Liver (tissue), 9 donors: ENCODE data around the gene PCDHB5. TPM values are rescaled to one million over a fixed set of nuclear protein-coding genes. Genes with fewer than 3 reads are reported as not detected.

Source experiments
- DNase-seq: peaks from one replicate; pipeline ENCODE4 v3.0.0-alpha.2; 2017; ENCODE audit warnings: low spot score
- H3K27ac ChIP-seq, 2 donors: one replicate each; pipeline ENCODE4 v1.7.0; 2013; ENCODE audit warnings: inconsistent platforms in 2 of 2, low read length in 2 of 2, control low read depth in 1 of 2, low read depth in 1 of 2, mild to moderate bottlenecking in 1 of 2
- H3K27me3 ChIP-seq, 4 donors: one replicate each; pipeline versions ENCODE4 v1.6.1 to v1.7.0; 2013; ENCODE audit warnings: low read length in 3 of 4, inconsistent platforms in 1 of 4, mild to moderate bottlenecking in 1 of 4, moderate library complexity in 1 of 4; ENCODE audit not compliant: control insufficient read depth in 4 of 4, insufficient read depth in 4 of 4
- H3K36me3 ChIP-seq, 4 donors: one replicate each; pipeline versions ENCODE4 v1.6.1 to v1.7.0; 2013; ENCODE audit warnings: low read length in 3 of 4, mild to moderate bottlenecking in 3 of 4, low read depth in 1 of 4, moderate library complexity in 1 of 4; ENCODE audit not compliant: control insufficient read depth in 4 of 4, insufficient read depth in 3 of 4
- H3K4me1 ChIP-seq, 4 donors: one replicate each; pipeline versions ENCODE4 v1.6.1 to v1.7.0; 2013; ENCODE audit warnings: low read length in 3 of 4, mild to moderate bottlenecking in 3 of 4, moderate library complexity in 1 of 4; ENCODE audit not compliant: control insufficient read depth in 4 of 4, insufficient read depth in 4 of 4
- H3K4me3 ChIP-seq, 3 donors: one replicate each; pipeline versions ENCODE4 v1.6.1 to v1.7.0; 2013; ENCODE audit warnings: low read length in 3 of 3, control low read depth in 1 of 3, low read depth in 1 of 3, mild to moderate bottlenecking in 1 of 3
- H3K9ac ChIP-seq, 2 donors: one replicate each; pipeline ENCODE4 v1.7.0; 2013; ENCODE audit warnings: low read length in 2 of 2, mild to moderate bottlenecking in 2 of 2, moderate library complexity in 2 of 2, control low read depth in 1 of 2, low read depth in 1 of 2
- H3K9me3 ChIP-seq, 4 donors: one replicate each; pipeline versions ENCODE4 v1.6.1 to v1.7.0; 2013; ENCODE audit warnings: low read length in 3 of 4; ENCODE audit not compliant: control insufficient read depth in 4 of 4
- ATF3 ChIP-seq: IDR thresholded peaks from 2 replicates; pipeline ENCODE4 v1.6.1; 2016; ENCODE audit warnings: antibody characterized with exemption
- CTCF ChIP-seq: fragments of 150-350 bp; IDR thresholded peaks from 2 replicates; pipeline ENCODE4 v1.5.1; 2017; ENCODE audit warnings: improper control_type of control experiment, low read depth, low read length; ENCODE audit not compliant: missing input control
- EGR1 ChIP-seq, 2 donors: IDR thresholded peaks; 2 replicates each; pipeline ENCODE4 v1.6.1; 2016 to 2018; ENCODE audit warnings: antibody characterized with exemption in 2 of 2, low read depth in 2 of 2
- FOXA1 ChIP-seq: IDR thresholded peaks from 2 replicates; pipeline ENCODE4 v1.6.1; 2016; ENCODE audit warnings: antibody characterized with exemption
- FOXA2 ChIP-seq: IDR thresholded peaks from 2 replicates; pipeline ENCODE4 v1.6.1; 2016; ENCODE audit warnings: antibody characterized with exemption
- GABPA ChIP-seq, 2 donors: IDR thresholded peaks in 1 of 2; conservative IDR thresholded peaks in 1 of 2; 2 replicates each; pipeline ENCODE4 v1.6.1; 2016; ENCODE audit warnings: antibody characterized with exemption in 2 of 2, mild to moderate bottlenecking in 1 of 2, moderate library complexity in 1 of 2
- HNF4G ChIP-seq: IDR thresholded peaks from 2 replicates; pipeline ENCODE4 v1.6.1; 2016; ENCODE audit warnings: antibody characterized with exemption
- MAX ChIP-seq: IDR thresholded peaks from 2 replicates; pipeline ENCODE4 v1.6.1; 2016; ENCODE audit warnings: antibody characterized with exemption
- NR2F2 ChIP-seq: IDR thresholded peaks from 2 replicates; pipeline ENCODE4 v1.6.1; 2016; ENCODE audit warnings: antibody characterized with exemption
- RAD21 ChIP-seq, 2 donors: IDR thresholded peaks; 2 replicates each; pipeline ENCODE4 v1.6.1; 2016; ENCODE audit warnings: antibody characterized with exemption in 2 of 2, mild to moderate bottlenecking in 2 of 2
- RXRA ChIP-seq, 2 donors: IDR thresholded peaks; 2 replicates each; pipeline ENCODE4 v1.6.1; 2017 to 2018; ENCODE audit warnings: antibody characterized with exemption in 2 of 2, mild to moderate bottlenecking in 1 of 2
- SP1 ChIP-seq: IDR thresholded peaks from 2 replicates; pipeline ENCODE4 v1.6.1; 2018; ENCODE audit warnings: antibody characterized with exemption, mild to moderate bottlenecking
- TAF1 ChIP-seq: conservative IDR thresholded peaks from 2 replicates; pipeline ENCODE4 v1.6.1; 2016; ENCODE audit warnings: antibody characterized with exemption, mild to moderate bottlenecking
- YY1 ChIP-seq: IDR thresholded peaks from 2 replicates; pipeline ENCODE4 v1.6.1; 2016; ENCODE audit warnings: antibody characterized with exemption, mild to moderate bottlenecking
- ZBTB33 ChIP-seq: IDR thresholded peaks from 2 replicates; pipeline ENCODE4 v1.6.1; 2016; ENCODE audit warnings: antibody characterized with exemption
- WGBS: extraction: QIAGEN DNeasy Blood & Tissue Kit; methylation state at CpG from one replicate; pipeline ENCODE4 v1.1.7; 2013; 5-methylcytosine and 5-hydroxymethylcytosine counted together
- polyA plus RNA-seq, 2 donors: library from polyadenylated mRNA; stranded (reverse) in 1 of 2; unstranded in 1 of 2; fragments of 200-250 nt in 1 of 2; fragments of >200 nt in 1 of 2; fragmentation: Nextera tagmentation in 1 of 2; extraction: Ambion mirVana in 1 of 2; gene quantifications; one replicate each; pipeline versions ENCODE4 v1.2.1 to v1.2.3, GENCODE V29; 2013 to 2015
- total RNA-seq, 2 donors: library from RNA; depleted of rRNA; stranded (reverse); fragments of >200 nt; gene quantifications; one replicate each; pipeline ENCODE4 v1.2.3, GENCODE V29; 2014
- donor health status: healthy.
- donor health status: healthy.
- donor health status: healthy.
- donor health status: healthy.
- donor health status: healthy.

PCDHB5 gene
- total and polyA plus RNA-seq, 4 donors, result 0.17 to 0.42 (median 0.38) TPM

GRCh38 chr5:141149812-141150211 is 14.8 kb downstream of the PCDHB5 start, which contains the start of gene PCDHB6:
TSS of gene PCDHB6 (plus strand) at chr5:141150057. CDS start at chr5:141150258, 201 bp downstream.
- peaks cover 0 to 6% (median 0%) of the 10 kb centered on the region in 4 donors for H3K27me3 ChIP-seq

GRCh38 chr5:141150224-141150992 is 15.4 kb downstream of the PCDHB5 start:
- no peaks in the 10 kb centered on the region for H3K36me3 ChIP-seq
- H3K4me3 ChIP-seq, result no peak overlapping the region
- no peaks in the 10 kb centered on the region for H3K4me1 ChIP-seq
- no peak overlapping the region for H3K27ac ChIP-seq
- WGBS, result 33% methylated on average over 33 of the region's 33 CpGs
- H3K9ac ChIP-seq, result no peak overlapping the region
- DNase-seq, result no peak
- H3K27me3 ChIP-seq, result peaks cover 0 to 6% (median 0%) of the 10 kb centered on the region in 4 donors
- peaks cover 14 to 32% (median 18%) of the 10 kb centered on the region in 4 donors for H3K9me3 ChIP-seq
- TF ChIP-seq FOXA1, result no peak
- TF ChIP-seq CTCF, result no peak
- no peak for TF ChIP-seq EGR1 (IDR thresholded peaks at IDR 0.05; ENCODE audit: low read depth in 2 of 2)
- no peak for TF ChIP-seq GABPA (IDR thresholded peaks at IDR 0.05 in 1 of 2, conservative IDR thresholded peaks at IDR 0.05 in 1 of 2)
- TF ChIP-seq YY1, result no peak
- no peak for TF ChIP-seq SP1
- no peak for TF ChIP-seq HNF4G
- TF ChIP-seq FOXA2, result no peak
- no peak for TF ChIP-seq RXRA (IDR thresholded peaks at IDR 0.05)
- TF ChIP-seq MAX, result no peak
- TF ChIP-seq TAF1, result no peak
- TF ChIP-seq NR2F2, result no peak
- TF ChIP-seq ATF3, result no peak
- no peak for TF ChIP-seq ZBTB33

More at GRCh38 chr5:141149812-141150211, 14.8 kb downstream of the PCDHB5 start, which contains the start of gene PCDHB6:
- H3K9ac ChIP-seq, result no peak within 1 kb of the TSS
- H3K27ac ChIP-seq, result no peak within 1 kb of the TSS
- no peaks in the 10 kb centered on the region for H3K36me3 ChIP-seq
- TF ChIP-seq CTCF (peak; percentile 6), RAD21 (IDR thresholded peaks at IDR 0.05) (peak in 1 of 2 donors; percentile 17), MAX (no peak), HNF4G (no peak), FOXA2 (no peak), ZBTB33 (no peak)
- 12% methylated on average over 18 of the region's 18 CpGs for WGBS
- DNase-seq, result no peak
- no peaks in the 10 kb centered on the region for H3K4me1 ChIP-seq
- H3K9me3 ChIP-seq, result peaks cover 13 to 29% (median 18%) of the 10 kb centered on the region in 4 donors
- H3K4me3 ChIP-seq, result no peak within 1 kb of the TSS
